Heart left ventricle (tissue), 13 donors: ENCODE data around the gene SLC19A1.
A peak's percentile ranks its signal among the peaks of the same experiment; 100 is the strongest.

Experiments
- CTCF ChIP-seq, 12 donors: fragments of 200-600 bp; sonication (generic) in 4 of 12; IDR thresholded peaks; one replicate each; pipeline versions ENCODE4 v1.5.0 to v1.8.0; 2018 to 2022; ENCODE audit warnings: antibody characterized with exemption in 12 of 12, mild to moderate bottlenecking in 5 of 12
- POLR2A ChIP-seq, 2 donors: fragments of 450-650 bp; IDR thresholded peaks; one replicate each; pipeline ENCODE4 v1.6.1; 2017; ENCODE audit warnings: antibody characterized with exemption in 2 of 2, mild to moderate bottlenecking in 2 of 2, moderate library complexity in 2 of 2
- donor health status: ischemic (EF 13 %, LVEDD 7.1; RV severe dilation, severe dysfunction).
- donor health status: DM: no; HTN: yes; CAD: no.
- donor health status: DM: no; HTN: no; CAD: no.
- donor health status: ischemic (EF 25% LVEDD 6.9; RV normal size, moderate dysfunction).
- donor health status: ischemic (EF 25% LVEDD 5.7; RV mildly dilated, moderate dysfunction).
- donor health status: ischemic (EF 35%, LVEDD 5.7; RV mildly dilated, moderate dysfunction).
- donor health status: nonischemic (EF 11% LVEDD 7.7; RV severe dilation, severe dysfunction).
- donor health status: DM: yes; HTN: yes; CAD: no.
- donor health status: PGD.
- donor health status: ischemic (EF 29% LVEDD 5.4; RV normal size, mild dysfunction).
- donor health status: nonischemic (EF 23%, LVEDD 6.1; RV moderate dilation, normal function).

- TF ChIP-seq CTCF (IDR thresholded peaks at IDR 0.05) (peak in 1 of 12 donors; percentile 9), POLR2A (IDR thresholded peaks at IDR 0.05) (no peak)
Measured at GRCh38 chr21:45556302-45556644, 14.0 kb upstream of the SLC19A1 start.
